K562 (cell line): ENCODE results near the gene G6PD. TPM values are rescaled to one million over a fixed set of nuclear protein-coding genes. Genes with fewer than 3 reads are reported as not detected.

Experiments
- BMI1 ChIP-seq: fragments of 150-350 bp; IDR thresholded peaks from 2 replicates; pipeline ENCODE4 v1.6.1; 2014; ENCODE audit warnings: low read length
- ESRRA ChIP-seq: fragments of 450-650 bp; IDR thresholded peaks from 2 replicates; pipeline ENCODE4 v1.6.1; 2014; ENCODE audit warnings: low read depth, mild to moderate bottlenecking, moderate library complexity, borderline replicate concordance
- GATAD2B ChIP-seq: fragments of 450-650 bp; IDR thresholded peaks from 2 replicates; pipeline ENCODE4 v1.6.1; 2017; ENCODE audit warnings: mild to moderate bottlenecking, borderline replicate concordance
- polyA plus RNA-seq, 8 experiments: library from polyadenylated mRNA; depleted of rRNA in 4 of 8; stranded (reverse) in 5 of 8; unstranded in 3 of 8; fragments of >200 nt; fragmentation: Nextera tagmentation in 2 of 8; fragmentation: Illumina TruSeq in 1 of 8; extraction: Ambion mirVana in 2 of 8; extraction: Trizol in 1 of 8; gene quantifications; 2 replicates each; pipeline versions ENCODE4 v1.2.1 to v1.2.3, GENCODE V29; 2011 to 2014; ENCODE audit warnings: inconsistent platforms in 1 of 8, missing spikeins in 1 of 8
- total RNA-seq, 7 experiments: library from RNA; depleted of rRNA in 6 of 7; stranded (reverse); fragments of >200 nt in 6 of 7; fragmentation: Illumina TruSeq in 2 of 7; extraction: Trizol in 2 of 7; gene quantifications; 2 replicates each; pipeline versions ENCODE4 v1.2.1 to v1.2.3, GENCODE V29; 2011 to 2021; ENCODE audit warnings: low replicate concordance in 1 of 7
- TF ChIP-seq, protein P1 (sequence below), 2 experiments: fragments of 450-650 bp in 1 of 2; sonication (generic) in 1 of 2; formaldehyde crosslinking in 1 of 2; IDR thresholded peaks; 2 replicates each; pipeline versions ENCODE4 v1.7.1 to v1.9.0; 2016 to 2022; ENCODE audit warnings: inconsistent platforms in 1 of 2, mild to moderate bottlenecking in 1 of 2, missing genetic modification reagents in 1 of 2
- TF ChIP-seq, protein P2 (sequence below): fragments of 450-650 bp; formaldehyde crosslinking; IDR thresholded peaks from 2 replicates; pipeline ENCODE4 v1.4.0; 2020; ENCODE audit warnings: mild to moderate bottlenecking, mixed read lengths
- TF ChIP-seq, protein P3 (sequence below): sonication (generic); formaldehyde crosslinking; IDR thresholded peaks from 2 replicates; pipeline ENCODE4 v1.9.0; 2022; ENCODE audit warnings: mild to moderate bottlenecking, missing genetic modification reagents
- TF ChIP-seq, protein P4 (sequence below), 2 experiments: fragments of 450-650 bp in 1 of 2; IDR thresholded peaks; 2 replicates each; pipeline ENCODE4 v1.6.1; 2011 to 2017; ENCODE audit warnings: low read depth in 2 of 2, antibody characterized with exemption in 1 of 2, borderline replicate concordance in 1 of 2, low read length in 1 of 2, mild to moderate bottlenecking in 1 of 2, mixed read lengths in 1 of 2; ENCODE audit not compliant: control insufficient read depth in 1 of 2
- TF ChIP-seq, protein P5 (sequence below): fragments of 250-450 bp; sonication (Bioruptor Pico); IDR thresholded peaks from 2 replicates; pipeline ENCODE4 v1.5.0; 2021
- TF ChIP-seq, protein P6 (sequence below): sonication (generic); formaldehyde crosslinking; IDR thresholded peaks from 2 replicates; pipeline ENCODE4 v1.8.0; 2022; ENCODE audit warnings: mild to moderate bottlenecking, missing genetic modification reagents, borderline replicate concordance

G6PD gene
- total and polyA plus RNA-seq, 9 of the 15 experiments (the other 6 are each of a cell fraction or from before 2014, with no cell fraction given), result 2.9 to 222 (median 66.4) TPM

DNA sequence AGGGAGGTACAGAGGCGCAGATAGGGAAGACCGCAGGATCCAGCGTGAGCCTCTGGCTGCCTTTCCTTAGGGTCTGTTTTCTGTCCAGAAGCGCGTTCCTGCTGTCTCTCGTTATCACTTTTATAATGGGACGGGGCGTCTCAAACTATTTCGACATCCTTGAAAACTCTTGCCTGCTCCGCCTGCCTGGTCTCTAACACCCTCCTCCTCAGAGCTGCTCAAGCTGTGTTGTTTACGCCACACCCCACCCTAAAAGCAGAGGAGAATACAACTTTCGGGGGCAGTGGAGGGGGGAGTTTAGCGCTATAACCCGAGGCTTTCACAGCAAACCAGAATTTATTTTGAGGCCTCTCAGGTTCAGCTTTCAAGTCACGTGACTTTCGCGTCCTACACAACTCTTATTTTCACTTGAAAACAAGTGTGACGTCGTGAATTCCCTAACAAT, 30.0 kb downstream of the G6PD start (continued):
- no peak for TF ChIP-seq BMI1
- TF ChIP-seq, protein P1, sequence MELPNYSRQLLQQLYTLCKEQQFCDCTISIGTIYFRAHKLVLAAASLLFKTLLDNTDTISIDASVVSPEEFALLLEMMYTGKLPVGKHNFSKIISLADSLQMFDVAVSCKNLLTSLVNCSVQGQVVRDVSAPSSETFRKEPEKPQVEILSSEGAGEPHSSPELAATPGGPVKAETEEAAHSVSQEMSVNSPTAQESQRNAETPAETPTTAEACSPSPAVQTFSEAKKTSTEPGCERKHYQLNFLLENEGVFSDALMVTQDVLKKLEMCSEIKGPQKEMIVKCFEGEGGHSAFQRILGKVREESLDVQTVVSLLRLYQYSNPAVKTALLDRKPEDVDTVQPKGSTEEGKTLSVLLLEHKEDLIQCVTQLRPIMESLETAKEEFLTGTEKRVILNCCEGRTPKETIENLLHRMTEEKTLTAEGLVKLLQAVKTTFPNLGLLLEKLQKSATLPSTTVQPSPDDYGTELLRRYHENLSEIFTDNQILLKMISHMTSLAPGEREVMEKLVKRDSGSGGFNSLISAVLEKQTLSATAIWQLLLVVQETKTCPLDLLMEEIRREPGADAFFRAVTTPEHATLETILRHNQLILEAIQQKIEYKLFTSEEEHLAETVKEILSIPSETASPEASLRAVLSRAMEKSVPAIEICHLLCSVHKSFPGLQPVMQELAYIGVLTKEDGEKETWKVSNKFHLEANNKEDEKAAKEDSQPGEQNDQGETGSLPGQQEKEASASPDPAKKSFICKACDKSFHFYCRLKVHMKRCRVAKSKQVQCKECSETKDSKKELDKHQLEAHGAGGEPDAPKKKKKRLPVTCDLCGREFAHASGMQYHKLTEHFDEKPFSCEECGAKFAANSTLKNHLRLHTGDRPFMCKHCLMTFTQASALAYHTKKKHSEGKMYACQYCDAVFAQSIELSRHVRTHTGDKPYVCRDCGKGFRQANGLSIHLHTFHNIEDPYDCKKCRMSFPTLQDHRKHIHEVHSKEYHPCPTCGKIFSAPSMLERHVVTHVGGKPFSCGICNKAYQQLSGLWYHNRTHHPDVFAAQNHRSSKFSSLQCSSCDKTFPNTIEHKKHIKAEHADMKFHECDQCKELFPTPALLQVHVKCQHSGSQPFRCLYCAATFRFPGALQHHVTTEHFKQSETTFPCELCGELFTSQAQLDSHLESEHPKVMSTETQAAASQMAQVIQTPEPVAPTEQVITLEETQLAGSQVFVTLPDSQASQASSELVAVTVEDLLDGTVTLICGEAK (IDR thresholded peaks at IDR 0.05), result no peak
- TF ChIP-seq, protein P1 (CRISPR knock-in tag; IDR thresholded peaks at IDR 0.05), result no peak
- TF ChIP-seq, protein P2, sequence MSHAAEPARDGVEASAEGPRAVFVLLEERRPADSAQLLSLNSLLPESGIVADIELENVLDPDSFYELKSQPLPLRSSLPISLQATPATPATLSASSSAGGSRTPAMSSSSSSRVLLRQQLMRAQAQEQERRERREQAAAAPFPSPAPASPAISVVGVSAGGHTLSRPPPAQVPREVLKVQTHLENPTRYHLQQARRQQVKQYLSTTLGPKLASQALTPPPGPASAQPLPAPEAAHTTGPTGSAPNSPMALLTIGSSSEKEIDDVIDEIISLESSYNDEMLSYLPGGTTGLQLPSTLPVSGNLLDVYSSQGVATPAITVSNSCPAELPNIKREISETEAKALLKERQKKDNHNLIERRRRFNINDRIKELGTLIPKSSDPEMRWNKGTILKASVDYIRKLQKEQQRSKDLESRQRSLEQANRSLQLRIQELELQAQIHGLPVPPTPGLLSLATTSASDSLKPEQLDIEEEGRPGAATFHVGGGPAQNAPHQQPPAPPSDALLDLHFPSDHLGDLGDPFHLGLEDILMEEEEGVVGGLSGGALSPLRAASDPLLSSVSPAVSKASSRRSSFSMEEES, result peak; percentile 95
- TF ChIP-seq, protein P3, sequence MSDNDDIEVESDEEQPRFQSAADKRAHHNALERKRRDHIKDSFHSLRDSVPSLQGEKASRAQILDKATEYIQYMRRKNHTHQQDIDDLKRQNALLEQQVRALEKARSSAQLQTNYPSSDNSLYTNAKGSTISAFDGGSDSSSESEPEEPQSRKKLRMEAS (CRISPR knock-in tag), result 0 out of 2 replicates have a peak, but pooled peaks have one; percentile 20
- no peak for TF ChIP-seq ESRRA
- no peak for TF ChIP-seq GATAD2B
- TF ChIP-seq, protein P4, sequence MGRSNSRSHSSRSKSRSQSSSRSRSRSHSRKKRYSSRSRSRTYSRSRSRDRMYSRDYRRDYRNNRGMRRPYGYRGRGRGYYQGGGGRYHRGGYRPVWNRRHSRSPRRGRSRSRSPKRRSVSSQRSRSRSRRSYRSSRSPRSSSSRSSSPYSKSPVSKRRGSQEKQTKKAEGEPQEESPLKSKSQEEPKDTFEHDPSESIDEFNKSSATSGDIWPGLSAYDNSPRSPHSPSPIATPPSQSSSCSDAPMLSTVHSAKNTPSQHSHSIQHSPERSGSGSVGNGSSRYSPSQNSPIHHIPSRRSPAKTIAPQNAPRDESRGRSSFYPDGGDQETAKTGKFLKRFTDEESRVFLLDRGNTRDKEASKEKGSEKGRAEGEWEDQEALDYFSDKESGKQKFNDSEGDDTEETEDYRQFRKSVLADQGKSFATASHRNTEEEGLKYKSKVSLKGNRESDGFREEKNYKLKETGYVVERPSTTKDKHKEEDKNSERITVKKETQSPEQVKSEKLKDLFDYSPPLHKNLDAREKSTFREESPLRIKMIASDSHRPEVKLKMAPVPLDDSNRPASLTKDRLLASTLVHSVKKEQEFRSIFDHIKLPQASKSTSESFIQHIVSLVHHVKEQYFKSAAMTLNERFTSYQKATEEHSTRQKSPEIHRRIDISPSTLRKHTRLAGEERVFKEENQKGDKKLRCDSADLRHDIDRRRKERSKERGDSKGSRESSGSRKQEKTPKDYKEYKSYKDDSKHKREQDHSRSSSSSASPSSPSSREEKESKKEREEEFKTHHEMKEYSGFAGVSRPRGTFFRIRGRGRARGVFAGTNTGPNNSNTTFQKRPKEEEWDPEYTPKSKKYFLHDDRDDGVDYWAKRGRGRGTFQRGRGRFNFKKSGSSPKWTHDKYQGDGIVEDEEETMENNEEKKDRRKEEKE (IDR thresholded peaks at IDR 0.05; ENCODE audit: borderline replicate concordance in 1 of 2, control insufficient read depth in 1 of 2, low read depth in 2 of 2, low read length in 1 of 2), result no peak
- TF ChIP-seq, protein P5, sequence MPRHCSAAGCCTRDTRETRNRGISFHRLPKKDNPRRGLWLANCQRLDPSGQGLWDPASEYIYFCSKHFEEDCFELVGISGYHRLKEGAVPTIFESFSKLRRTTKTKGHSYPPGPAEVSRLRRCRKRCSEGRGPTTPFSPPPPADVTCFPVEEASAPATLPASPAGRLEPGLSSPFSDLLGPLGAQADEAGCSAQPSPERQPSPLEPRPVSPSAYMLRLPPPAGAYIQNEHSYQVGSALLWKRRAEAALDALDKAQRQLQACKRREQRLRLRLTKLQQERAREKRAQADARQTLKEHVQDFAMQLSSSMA (CRISPR knock-in tag), result no peak
- TF ChIP-seq, protein P6, sequence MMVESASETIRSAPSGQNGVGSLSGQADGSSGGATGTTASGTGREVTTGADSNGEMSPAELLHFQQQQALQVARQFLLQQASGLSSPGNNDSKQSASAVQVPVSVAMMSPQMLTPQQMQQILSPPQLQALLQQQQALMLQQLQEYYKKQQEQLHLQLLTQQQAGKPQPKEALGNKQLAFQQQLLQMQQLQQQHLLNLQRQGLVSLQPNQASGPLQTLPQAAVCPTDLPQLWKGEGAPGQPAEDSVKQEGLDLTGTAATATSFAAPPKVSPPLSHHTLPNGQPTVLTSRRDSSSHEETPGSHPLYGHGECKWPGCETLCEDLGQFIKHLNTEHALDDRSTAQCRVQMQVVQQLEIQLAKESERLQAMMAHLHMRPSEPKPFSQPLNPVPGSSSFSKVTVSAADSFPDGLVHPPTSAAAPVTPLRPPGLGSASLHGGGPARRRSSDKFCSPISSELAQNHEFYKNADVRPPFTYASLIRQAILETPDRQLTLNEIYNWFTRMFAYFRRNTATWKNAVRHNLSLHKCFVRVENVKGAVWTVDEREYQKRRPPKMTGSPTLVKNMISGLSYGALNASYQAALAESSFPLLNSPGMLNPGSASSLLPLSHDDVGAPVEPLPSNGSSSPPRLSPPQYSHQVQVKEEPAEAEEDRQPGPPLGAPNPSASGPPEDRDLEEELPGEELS (CRISPR knock-in tag), result no peak
